Limb (tissue), 2 donors: Measurements from ENCODE around the gene NET1.
A peak's percentile ranks its signal among the peaks of the same experiment; 100 is the strongest.

Source experiments
- DNase-seq, 2 donors: peaks; one replicate each; pipeline ENCODE4 v3.0.0-alpha.2; 2016; ENCODE audit errors: extremely low spot score in 2 of 2

The NET1 gene

GRCh38 chr10:5480162-5480941 lies 68.0 kb downstream of the NET1 start:
- DNase-seq: no peak

- no peak for DNase-seq
Measured at GRCh38 chr10:5481121-5481520, 68.8 kb downstream of the NET1 start.

- no peak for DNase-seq
Measured at GRCh38 chr10:5482016-5482415, 69.7 kb downstream of the NET1 start.

GRCh38 chr10:5484205-5484604 lies 71.8 kb downstream of the NET1 start:
- DNase-seq: no peak

DNA sequence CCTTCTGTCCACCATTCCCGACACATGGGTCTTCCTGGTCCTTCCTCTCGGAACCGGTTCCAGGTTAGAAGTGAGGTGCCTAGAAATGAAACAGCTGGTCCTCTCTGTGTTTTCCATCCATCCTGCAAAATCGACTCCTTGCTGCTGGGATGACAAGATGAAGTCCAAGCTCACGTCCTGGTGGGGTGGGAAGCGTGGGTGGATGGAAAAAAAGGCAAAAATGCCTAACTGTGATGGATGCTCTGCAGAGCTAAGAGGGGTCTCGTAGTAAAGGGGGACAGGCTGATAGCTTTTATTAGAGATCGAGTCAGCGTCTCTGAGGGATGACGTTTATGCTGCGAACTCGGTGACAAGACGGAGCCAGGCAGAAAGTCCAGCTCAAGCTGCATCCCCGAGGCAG lies 72.9 kb downstream of the NET1 start:
- DNase-seq: no peak

- DNase-seq: no peak
Measured at GRCh38 chr10:5485948-5486852, 73.8 kb downstream of the NET1 start.

DNA sequence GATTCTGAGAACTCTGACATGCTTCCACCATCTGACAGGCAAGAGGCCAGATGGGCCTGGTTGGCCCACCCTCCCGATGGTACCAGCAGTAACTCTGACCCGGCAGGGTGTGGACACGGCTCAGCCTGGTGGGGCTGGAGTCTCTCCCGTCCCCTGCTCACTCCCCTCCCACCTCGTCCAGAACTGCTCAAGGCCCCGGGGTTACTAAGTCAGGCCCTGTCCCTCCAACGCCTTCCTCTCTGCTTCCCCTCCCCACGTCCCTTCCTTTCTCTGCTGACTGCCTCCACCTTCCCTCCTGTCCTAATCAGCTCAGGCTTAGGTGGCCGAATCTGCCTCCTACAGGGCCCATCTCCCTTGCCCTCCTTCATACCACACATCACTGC lies 74.5 kb downstream of the NET1 start:
- no peak for DNase-seq

- DNase-seq: no peak
Measured at GRCh38 chr10:5488272-5489161, 76.2 kb downstream of the NET1 start.

- no peak for DNase-seq
Measured at GRCh38 chr10:5490032-5490431, 77.7 kb downstream of the NET1 start.

GRCh38 chr10:5490698-5491464 lies 78.5 kb downstream of the NET1 start:
- no peak for DNase-seq

DNA sequence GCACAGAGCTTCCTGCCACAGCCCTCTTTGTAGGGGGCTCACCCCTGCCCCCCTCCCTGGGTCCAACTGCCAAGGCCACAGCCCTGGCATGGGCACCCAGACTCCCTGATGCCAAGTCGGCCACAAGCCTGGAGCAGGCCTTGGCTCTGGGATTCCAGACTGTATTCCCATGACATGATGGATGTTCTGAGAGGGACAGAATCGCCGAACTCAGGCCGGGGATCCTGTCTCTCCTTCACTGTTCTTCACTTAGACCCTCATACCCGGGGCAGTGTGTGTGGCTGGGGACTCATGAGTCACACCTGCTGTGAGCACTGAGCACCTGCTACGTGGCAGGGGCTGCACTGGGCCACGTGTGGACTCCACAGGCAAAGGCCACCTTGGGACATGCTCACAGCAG lies 79.1 kb downstream of the NET1 start:
- DNase-seq: no peak

DNA sequence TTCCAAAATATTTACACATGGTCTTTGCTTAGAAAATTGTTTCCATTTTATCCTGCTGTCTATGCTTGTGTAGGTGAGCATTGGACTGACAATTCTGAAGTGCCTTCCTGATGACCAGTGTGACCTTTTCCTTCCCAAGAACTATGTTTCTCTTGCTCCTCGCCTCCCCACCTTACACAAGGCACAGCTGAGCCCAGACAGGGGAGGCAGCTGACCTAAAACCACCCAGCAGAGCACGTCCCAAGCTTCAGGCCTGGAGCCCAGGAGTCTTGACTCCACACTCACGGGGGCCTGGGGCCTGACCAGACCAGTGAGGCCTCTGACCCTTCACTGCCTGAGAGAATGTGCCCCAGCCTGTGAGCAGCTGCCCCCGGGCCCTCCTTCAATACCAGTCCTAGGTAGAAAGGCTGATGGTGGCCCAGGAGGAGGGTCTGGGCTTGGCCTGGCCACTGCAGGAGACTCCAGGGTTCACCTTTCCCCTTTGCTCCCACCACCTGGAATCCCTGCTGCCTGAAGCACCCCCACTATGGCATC lies 80.0 kb downstream of the NET1 start:
- no peak for DNase-seq

DNA sequence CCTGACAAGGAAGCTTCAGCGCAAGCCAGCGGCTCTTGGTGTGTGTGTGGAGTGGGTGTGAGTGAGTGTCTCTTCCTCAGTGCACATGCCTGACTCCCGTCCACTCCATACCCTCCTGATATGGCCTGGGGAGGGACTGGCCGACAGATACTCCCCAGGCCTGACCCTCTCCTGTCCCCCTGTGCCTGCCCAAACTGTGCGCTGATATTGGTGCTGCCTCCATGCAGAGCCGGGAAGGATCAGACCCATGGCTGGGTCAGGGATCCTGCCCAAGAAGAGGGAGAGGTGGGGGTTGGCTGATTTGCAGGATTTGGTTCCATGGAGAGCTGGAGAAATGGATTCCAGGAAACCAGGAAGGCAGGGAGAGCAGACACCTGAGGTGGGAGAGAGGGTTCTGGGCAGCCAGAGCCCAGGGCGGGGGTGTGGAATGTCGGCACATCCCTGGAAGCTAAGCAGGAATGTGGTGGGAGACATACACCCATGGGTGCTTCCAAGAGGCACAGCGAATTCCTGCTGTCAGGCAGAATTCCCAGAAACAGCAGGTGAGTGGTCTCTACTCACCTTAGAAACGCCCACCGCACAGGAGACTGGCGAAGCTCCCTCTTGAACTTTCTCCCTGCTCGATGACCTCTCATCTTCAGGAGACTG lies 80.7 kb downstream of the NET1 start:
- no peak for DNase-seq

DNA sequence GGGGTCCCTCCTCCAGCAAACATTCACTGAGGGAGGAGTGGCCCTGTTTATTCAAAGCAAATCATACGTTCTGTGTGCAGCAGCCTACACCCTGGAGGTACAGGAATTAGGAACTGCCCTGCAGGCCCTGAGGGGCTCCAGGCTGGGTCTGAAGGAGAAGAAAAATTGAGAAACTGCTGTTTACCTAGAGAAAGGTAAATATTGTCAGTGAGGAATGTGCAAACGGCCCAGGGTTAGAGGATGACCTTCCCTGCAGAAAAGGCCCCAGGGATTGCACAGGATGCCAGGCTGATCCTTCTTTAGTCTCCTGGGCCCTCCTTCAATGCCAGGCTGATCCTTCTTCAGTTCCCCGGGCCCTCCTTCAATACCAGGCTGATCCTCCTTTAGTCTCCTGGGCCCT lies 81.3 kb downstream of the NET1 start:
- no peak for DNase-seq

GRCh38 chr10:5494611-5495010 lies 82.3 kb downstream of the NET1 start:
- DNase-seq: no peak

- peak in 1 of 2 donors; percentile 27 for DNase-seq
Measured at GRCh38 chr10:5496261-5497250, 84.2 kb downstream of the NET1 start.

DNA sequence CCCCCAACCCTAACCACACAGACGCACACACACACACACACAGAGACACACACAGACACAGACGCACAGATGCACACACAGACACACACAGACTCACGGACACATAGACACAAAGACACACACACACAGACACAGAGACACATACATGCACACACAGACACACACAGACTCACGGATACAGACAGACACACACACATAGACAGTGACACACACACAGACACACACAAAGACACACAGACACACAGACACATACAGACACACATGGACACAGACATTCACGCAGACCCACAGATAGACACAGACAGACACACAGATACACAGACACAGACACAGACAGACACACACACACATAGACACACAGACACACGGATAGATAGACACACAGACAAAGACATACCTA lies 84.9 kb downstream of the NET1 start:
- DNase-seq: peak in 1 of 2 donors; percentile 14

GRCh38 chr10:5497948-5498730 lies 85.8 kb downstream of the NET1 start:
- DNase-seq: peak in 1 of 2 donors; percentile 17
